NB4 (cell line): Measurements from ENCODE around the gene STAP2.
A peak's percentile ranks its signal among the peaks of the same experiment; 100 is the strongest.

Experiments
- DNase-seq: peaks from one replicate; pipeline ENCODE4 v3.0.0; 2010; ENCODE audit warnings: low read depth
- H3K4me3 ChIP-seq: one replicate; pipeline ENCODE4 v1.5.1; 2011; ENCODE audit warnings: mild to moderate bottlenecking, low read depth, low read length, moderate library complexity
- MYC ChIP-seq: IDR thresholded peaks from 2 replicates; pipeline ENCODE4 v1.6.1; 2011; ENCODE audit warnings: low read depth, low read length
- POLR2A ChIP-seq: IDR thresholded peaks from 2 replicates; pipeline ENCODE4 v1.6.1; 2011; ENCODE audit warnings: mild to moderate bottlenecking; ENCODE audit not compliant: insufficient read length; ENCODE audit errors: extremely low read depth
- TF ChIP-seq, protein P1 (sequence below): IDR thresholded peaks from 2 replicates; pipeline ENCODE4 v1.6.1; 2011; ENCODE audit warnings: low read depth, low read length
- TF ChIP-seq, protein P2 (sequence below): IDR thresholded peaks from one replicate; pipeline ENCODE4 v1.5.1; 2012; ENCODE audit warnings: low read depth, low read length

The STAP2 gene

GRCh38 chr19:4337906-4338440 is 654 bp downstream of the STAP2 start:
- no peak for TF ChIP-seq POLR2A
- H3K4me3 ChIP-seq, result no peak overlapping the region
- DNase-seq, result no peak

DNA sequence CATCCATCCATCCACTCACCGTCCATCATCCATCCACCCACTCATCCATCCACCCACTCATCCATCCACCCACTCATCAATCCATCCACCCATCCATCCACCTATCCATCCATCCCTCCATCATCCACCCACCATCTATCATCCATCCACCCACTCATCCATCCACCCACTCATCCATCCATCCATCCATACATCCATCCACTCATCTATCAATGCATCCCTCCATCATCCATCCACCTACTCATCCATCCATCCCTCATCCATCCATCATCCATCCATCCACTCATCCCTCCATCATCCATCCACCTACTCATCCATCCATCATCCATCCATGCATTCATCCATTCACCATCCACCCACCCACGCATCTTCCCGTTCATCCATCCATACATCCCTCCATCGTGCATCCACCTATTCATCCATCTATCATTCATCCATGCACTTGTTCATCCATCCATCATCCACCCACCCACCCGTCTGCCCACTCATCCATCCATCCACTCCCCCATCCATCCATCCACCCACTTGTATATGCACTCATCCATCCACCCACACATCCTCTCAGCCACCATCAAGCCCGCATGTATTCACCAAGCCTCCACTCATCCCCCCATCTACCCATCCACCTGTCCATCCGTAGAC is 3.6 kb downstream of the STAP2 start:
- no peak for TF ChIP-seq MYC
- no peak overlapping the region for H3K4me3 ChIP-seq
- no peak for DNase-seq

DNA sequence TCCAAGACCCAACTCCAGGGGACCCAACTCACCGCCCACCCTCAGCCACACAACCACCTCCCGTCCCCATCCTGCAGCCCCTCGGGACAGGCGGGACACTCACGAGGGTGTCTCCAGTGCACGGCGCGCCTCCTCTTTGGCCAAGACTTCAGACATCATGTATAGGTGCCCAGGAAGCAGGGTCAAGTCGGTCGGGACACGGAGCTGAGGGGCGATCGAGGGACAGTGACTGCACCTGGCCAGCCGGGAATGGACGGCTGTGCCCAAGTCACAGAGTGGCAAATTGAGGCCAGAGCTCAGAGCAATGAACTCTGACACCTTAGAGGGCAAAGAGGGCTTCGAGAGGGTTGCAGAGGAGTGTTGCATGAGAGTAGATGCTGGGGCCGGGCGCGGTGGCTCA is 8.8 kb downstream of the STAP2 start:
- H3K4me3 ChIP-seq, result no peak overlapping the region
- no peak for DNase-seq
- TF ChIP-seq, protein P1, sequence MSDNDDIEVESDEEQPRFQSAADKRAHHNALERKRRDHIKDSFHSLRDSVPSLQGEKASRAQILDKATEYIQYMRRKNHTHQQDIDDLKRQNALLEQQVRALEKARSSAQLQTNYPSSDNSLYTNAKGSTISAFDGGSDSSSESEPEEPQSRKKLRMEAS, result no peak
- TF ChIP-seq, protein P2, sequence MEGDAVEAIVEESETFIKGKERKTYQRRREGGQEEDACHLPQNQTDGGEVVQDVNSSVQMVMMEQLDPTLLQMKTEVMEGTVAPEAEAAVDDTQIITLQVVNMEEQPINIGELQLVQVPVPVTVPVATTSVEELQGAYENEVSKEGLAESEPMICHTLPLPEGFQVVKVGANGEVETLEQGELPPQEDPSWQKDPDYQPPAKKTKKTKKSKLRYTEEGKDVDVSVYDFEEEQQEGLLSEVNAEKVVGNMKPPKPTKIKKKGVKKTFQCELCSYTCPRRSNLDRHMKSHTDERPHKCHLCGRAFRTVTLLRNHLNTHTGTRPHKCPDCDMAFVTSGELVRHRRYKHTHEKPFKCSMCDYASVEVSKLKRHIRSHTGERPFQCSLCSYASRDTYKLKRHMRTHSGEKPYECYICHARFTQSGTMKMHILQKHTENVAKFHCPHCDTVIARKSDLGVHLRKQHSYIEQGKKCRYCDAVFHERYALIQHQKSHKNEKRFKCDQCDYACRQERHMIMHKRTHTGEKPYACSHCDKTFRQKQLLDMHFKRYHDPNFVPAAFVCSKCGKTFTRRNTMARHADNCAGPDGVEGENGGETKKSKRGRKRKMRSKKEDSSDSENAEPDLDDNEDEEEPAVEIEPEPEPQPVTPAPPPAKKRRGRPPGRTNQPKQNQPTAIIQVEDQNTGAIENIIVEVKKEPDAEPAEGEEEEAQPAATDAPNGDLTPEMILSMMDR, result no peak
- no peak for TF ChIP-seq POLR2A
- no peak for TF ChIP-seq MYC

DNA sequence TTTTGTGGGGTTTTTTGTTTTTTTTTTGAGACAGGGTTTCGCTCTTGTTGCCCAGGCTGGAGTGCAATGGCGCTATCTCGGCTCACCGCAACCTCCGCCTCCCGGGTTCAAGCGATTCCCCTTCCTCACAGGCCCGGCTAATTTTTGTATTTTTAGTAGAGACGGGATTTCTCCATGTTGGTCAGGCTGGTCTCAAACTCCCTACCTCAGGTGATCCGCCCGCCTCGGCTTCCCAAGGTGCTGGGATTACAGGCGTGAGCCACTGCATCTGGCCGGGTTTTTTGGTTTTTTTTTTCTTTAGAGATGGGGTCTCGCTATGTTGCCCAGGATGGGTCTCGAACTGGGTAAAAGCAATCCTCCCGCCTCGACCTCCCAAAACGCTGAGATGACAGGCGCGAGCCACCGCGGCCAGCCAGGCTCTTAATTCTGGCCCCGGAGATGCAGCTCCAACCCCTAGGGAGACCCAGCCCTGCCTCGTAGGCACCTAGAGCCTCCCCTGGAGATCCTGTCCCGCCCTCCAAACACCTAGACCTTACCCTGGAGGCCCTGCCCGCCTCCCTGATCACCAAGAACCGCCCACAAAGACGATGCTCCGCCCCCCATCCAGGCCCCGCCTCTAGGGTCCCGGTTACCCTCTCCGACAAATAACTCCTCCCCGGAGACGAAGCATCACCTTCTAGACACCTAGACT is 9.5 kb downstream of the STAP2 start:
- peak; percentile 28 for DNase-seq
- peak overlapping the region; percentile 62 for H3K4me3 ChIP-seq

GRCh38 chr19:4328243-4328990 is 10.2 kb downstream of the STAP2 start:
- TF ChIP-seq POLR2A, result peak; percentile 80
- TF ChIP-seq MYC, result peak; percentile 94
- TF ChIP-seq, protein P2, result no peak
- TF ChIP-seq, protein P1, result peak; percentile 81
- H3K4me3 ChIP-seq, result peak overlapping the region; percentile 62
- peak; percentile 93 for DNase-seq

DNA sequence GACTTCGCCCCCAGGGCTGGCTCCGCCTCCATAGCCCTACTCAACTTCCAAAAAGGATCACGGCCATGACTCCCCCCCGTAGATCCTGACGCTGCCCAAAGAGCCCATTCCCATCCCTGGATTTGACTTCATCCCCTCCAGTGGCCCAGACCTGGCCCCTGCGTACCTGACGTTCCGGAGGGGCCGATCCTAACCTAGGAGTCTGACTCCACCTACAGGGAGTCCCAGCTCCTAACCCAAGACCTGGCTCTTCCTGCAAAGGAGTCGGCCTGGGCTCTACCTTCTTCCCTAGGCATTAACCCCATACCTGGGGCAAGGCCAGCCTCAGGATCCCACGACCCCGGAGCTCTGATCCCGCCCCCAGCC is 10.8 kb downstream of the STAP2 start:
- H3K4me3 ChIP-seq, result peak overlapping the region; percentile 25
- TF ChIP-seq, protein P2, result no peak
- TF ChIP-seq POLR2A (no peak), MYC (no peak)
- TF ChIP-seq, protein P1, result no peak
- DNase-seq, result no peak

DNA sequence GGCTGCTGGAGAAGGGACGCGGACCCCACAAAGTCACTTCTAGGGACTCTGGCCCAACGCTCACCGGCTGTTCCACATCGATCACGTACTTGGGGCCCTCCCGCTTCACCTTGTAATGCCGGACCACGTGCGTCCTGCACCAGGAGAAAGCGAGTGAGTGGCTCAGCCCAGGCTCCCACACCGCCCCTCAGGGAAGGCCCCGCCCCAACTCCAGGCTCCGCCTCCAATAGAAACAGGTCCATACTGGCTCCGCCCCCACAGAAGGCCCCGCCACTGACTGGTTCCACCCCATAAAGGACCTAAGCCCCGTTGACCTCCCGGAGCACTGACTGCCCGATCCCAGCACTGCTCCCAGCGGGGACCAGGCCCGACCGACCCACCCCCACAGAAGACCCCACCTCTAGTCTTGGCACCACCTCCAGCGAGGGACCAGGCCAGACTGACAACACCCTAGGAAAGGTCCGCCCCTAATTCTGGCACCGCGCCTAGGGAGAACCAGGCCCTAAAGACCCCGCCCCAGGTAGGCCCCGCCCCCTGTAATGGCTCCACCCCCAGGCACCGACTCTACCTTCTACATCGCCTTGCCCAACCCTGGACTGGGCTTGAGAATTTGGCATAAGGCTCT is 11.3 kb downstream of the STAP2 start:
- TF ChIP-seq MYC, result no peak
- TF ChIP-seq, protein P2, result no peak
- TF ChIP-seq, protein P1, result no peak
- no peak for TF ChIP-seq POLR2A
- peak; percentile 37 for DNase-seq
- no peak overlapping the region for H3K4me3 ChIP-seq
